Stimulated activated CD4-positive, alpha-beta T cell treated with anti-CD3 and anti-CD28 coated beads, Interleukin-1b, Interleukin-23, amount 100 ng/mL, for 24 hours (primary cell): ENCODE results near the gene LUZP1.
A peak's percentile ranks its signal among the peaks of the same experiment; 100 is the strongest.
"Not testable (repeated sequence)": the region's sequence is repeated elsewhere in the genome, so short reads cannot be mapped to it uniquely, and the experiment has no call there.

Experiments
- DNase-seq, 4 experiments: peaks; one replicate each; pipeline ENCODE4 v3.0.0-alpha.2; 2020; ENCODE audit warnings: low read depth in 4 of 4, low spot score in 1 of 4

LUZP1 gene

GRCh38 chr1:23188936-23189452 is 20.3 kb upstream of the LUZP1 start:
- DNase-seq = not testable (repeated sequence)

- DNase-seq = no peak
Observed at GRCh38 chr1:23188434-23188884, 19.8 kb upstream of the LUZP1 start.

DNA sequence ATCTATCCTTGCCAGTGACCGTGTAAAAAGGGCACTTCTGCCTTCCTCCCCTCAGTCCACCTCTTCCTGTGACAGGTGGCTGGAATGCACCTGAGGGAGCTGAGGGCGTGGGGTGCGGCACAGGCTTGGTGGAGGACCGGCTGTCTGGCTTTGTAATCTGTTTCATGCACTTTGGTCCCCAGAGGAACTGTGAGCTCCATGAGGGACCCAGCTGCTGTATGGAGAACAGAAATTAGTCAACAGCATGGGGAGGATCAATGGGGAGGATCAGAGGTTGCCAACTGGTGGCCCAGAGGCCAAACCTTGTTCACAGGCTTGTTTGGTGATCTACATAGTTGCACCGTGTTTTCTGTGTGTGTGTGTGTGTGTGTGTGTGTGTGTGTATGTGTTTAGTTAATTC is 19.0 kb upstream of the LUZP1 start:
- no peak for DNase-seq

GRCh38 chr1:23185381-23185780 is 16.7 kb upstream of the LUZP1 start:
- no peak for DNase-seq

DNA sequence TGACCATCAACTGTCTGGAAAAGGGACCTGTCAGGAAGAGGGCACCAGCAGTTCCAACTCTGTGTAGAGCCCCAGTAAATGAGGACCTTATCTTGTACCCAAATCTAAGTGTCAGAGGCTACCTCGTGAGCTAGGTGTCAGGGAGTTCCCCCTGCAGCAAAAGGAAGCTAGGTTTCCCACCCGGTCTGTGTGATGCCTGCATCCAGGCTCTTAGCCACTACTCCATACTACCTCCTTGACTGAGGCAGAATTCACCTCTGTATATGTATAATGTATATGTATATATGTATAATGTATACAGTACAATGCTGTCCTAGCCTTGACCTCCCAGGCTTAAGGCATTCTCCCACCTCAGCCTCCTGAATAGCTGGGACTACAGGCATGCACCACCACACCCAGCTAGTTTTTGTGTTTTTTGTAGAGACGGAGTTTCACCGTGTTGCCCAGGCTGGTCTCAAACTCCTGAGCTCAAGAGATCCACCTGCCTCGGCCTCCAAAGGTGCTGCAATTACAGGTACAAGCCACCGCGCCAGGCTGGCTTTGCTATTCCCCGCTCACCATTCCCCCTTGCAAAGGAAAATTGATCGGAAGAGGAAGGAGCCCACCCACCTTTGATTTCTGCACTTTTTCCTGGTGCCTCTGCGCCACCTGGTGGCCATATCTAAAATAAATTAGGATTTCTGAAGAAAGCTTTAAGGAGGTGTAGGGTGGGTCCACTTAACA is 15.7 kb upstream of the LUZP1 start:
- peak in 1 of 4 experiments; percentile 31 for DNase-seq

DNA sequence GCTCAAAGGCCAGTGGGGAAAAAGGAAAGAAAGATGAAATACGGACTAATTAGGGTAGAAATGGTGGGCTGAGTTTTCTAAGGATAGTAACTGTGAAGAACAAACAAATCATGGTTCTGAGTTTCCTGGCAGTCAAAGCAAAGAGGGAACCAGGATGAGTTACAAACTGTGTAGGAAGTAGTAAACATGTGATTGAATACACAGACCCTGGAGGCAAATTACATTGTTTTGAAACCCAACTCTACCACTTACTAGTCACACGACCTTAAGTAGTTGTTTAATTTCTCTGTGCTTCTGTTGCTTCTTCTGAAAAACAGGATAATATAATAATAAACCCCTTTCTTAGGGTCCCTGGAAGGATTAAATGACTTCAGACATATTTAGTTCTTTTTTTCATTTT is 11.2 kb upstream of the LUZP1 start:
- DNase-seq = no peak

DNA sequence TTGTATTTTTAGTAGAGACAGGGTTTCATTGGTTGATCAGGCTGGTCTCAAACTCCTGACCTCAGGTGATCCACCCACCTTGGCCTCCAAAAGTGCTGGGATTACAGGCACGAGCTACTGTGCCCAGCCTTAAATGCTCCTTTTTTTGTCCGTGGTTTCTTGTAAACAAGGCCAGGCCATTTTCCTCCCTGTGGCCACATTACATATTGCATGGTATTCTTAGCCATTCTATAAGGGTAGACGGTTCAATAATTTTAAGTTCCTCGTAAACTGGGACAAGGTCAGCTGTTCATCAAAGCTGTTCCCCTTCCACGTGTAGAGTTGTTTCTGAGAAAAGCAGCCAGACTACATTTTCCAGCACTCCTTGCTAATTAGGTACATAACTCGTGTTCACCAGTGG is 10.3 kb upstream of the LUZP1 start:
- no peak for DNase-seq

DNA sequence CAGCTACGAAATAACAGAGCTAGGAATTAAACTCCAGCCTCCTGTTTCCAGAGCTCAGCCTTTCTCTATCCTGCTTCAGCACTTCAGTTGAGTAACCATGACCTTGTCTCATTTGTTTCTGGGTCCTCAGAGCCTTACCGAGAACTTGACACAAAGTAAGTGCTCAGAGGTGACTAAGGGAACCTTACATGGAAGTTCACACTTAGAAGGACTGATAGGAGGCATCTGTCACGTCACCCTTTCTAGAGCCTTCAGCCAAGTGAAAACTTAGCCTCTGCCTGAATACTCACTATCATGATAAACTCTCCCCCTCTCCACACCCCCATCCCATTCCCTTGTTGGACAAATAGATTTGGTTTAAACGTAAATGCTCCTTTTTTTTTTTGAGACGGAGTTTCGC is 9.8 kb upstream of the LUZP1 start:
- DNase-seq = no peak

GRCh38 chr1:23177438-23178380 is 9.1 kb upstream of the LUZP1 start:
- DNase-seq = peak in 2 of 4 experiments; percentile 21 to 33

DNA sequence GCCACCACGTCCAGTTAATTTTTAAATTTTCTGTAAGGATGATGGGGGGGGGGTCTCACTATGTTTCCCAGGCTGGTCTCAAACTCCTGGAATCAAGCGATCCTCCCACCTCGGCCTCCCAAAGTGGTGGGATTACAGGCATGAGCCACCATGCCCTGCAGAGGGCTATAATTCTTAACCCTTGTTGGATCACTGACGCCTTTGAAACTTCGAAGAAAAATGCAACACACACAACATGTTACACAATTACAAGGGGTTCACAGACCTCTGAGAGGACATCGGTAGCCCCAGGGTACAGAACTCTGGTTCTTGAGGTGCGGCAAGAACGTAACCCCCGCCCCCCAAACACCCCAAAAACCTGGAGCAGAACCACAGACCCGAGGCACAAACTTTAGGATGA is 8.4 kb upstream of the LUZP1 start:
- DNase-seq = no peak

- DNase-seq = no peak
Observed at GRCh38 chr1:23174426-23175110, 5.9 kb upstream of the LUZP1 start.

GRCh38 chr1:23171181-23171755 is 2.6 kb upstream of the LUZP1 start:
- DNase-seq = no peak

DNA sequence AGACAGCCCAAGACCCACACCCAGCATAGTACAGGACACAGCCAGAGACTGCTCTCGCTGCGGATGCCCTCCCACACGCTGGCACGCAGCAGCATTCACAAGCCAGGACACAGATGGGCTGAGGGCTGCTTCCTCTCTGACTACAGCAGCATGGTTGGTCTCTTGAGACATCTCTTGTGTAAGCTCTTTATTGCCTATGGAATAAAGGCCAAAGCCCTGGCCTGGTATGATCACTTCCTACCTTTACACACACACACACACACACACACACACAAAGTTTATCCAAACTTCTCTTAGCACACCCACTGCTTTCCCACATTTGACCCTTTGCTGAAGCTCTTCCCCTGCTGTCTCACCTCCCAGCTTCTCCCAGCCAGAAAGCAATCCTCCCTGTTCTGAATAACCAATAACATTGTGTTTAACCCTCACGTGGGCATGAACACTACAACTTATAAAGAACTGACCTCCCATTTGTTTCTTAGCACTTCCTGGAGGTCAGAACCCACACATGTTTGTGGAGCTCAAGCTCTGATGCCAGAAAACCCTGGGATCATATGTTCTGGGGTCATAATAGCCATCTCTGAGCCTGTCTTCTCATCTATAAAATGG is 1.2 kb upstream of the LUZP1 start:
- DNase-seq = no peak

DNA sequence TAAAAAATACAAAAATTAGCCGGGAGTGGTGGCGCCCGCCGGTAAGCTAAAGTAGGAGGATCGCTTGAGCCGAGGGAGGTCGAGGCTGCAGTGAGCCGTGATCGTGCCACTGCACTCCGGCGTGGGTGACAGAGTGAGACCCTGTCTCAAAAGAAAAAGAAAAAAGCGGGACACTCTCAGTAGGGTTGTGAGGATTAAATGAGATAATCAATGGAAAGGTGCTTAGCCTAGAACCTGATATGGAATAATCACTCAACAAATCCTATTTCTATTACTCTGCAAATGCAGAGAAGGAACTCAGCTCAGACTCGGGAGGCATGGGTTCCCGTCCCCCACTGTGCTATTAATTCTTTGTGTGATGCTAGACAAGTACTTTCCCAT is 529 bp upstream of the LUZP1 start:
- DNase-seq = no peak

- DNase-seq = no peak
Observed at GRCh38 chr1:23168079-23168444, 594 bp downstream of the LUZP1 start.

- no peak for DNase-seq
Observed at GRCh38 chr1:23167353-23168078, 1.1 kb downstream of the LUZP1 start.

DNA sequence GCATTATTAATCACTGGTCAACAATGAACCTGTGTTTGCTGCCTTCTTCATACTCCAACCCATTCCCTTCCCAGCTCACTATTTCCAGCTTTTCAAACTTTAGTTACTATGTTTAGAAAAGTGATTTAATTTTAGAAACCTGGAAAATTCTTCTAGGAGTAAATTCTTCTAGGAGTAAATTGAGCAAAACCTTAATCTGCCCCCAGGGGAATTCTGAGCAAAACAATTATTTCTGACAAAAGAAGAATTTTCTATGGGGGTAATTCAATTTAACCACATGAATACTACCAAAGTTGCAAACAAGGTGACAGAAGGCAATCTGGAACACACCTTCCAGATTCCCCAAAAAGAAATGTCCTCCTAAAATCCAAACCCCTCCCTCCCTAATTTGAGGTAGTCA is 1.8 kb downstream of the LUZP1 start:
- no peak for DNase-seq

DNA sequence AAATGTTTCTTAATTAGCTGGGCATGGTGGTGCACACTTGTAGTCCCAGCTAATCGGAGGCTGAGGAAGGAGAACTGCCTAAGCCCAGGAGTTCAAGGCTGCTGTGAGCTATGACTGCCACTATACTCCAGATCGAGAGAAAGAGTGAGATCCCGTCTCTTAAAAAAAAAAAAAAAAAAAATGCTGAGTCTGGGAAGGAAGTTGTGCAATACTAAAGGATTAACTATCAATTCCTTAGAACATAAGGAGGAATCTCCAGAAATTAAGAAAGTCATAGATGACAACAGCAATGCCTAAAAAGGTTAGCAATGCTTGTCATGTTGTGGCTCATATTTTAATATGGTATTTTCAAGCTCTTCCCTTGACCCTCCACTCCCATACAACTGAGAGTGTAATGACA is 5.3 kb downstream of the LUZP1 start:
- no peak for DNase-seq

- DNase-seq = no peak
Observed at GRCh38 chr1:23159963-23160877, 8.4 kb downstream of the LUZP1 start.
